HG02763 (cell line): Measurements from ENCODE around the gene SELENOT.

Experiments used
- ATAC-seq: cut with Tn5 transposase; IDR thresholded peaks from one replicate; pipeline ENCODE4 v1.9.1; 2021; ENCODE audit warnings: mild to moderate bottlenecking, moderate library complexity; ENCODE audit not compliant: unreplicated experiment

SELENOT gene

DNA sequence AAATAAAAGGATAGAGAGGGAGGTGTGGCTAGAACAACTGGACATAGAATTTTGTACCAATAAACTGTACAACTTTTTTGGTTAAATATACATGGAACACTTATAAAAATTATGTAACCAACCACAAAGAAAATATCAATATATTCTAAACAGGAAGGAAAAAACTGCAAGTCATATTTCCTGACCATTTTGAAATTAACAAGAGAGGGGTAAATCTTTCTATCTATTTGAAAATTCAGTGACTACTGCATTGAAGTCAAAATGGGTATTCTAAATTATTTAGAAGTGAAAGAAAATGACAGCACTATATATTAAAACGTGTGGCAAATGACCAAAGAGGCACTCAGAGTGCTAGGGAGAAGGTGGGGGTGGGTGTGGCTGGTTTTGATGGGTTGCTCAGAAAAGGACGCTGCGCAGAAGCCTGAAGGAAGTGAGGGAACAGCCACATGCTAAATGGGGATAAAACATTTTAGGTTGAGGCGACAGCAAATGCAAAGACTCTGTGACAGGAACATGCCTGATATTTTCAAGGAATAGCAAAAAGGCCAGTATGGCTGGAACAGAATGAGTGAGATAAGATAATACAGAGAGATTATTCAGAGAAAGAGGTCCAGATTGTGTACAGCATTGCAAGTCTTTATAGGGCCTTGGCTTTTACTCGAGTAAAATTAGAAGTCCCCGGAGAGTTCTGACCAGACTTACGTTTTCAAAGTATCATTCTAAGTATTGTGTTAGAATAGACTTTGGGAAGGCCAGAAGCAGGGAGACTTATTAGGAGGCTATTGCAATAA lies 59.5 kb downstream of the SELENOT start:
- ATAC-seq, result no peak

DNA sequence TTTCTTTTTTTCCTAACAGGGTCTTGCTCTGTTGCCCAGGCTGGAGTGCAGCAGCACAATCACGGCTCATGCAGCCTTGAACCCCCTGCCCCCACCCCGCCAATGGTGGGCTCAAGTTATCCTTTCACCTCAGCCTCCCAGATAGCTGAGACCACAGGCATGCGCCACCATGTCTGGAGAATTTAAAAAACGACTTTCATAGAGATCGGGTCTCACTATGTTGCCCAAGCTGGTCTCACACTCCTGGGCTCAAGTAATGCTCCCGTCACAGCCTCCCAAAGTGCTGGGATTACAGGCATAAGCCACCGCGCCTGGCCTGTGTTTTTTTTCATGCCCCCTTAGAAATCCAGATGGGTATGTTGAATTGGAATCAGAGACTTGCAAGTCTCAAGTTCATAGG lies 60.3 kb downstream of the SELENOT start:
- no peak for ATAC-seq

DNA sequence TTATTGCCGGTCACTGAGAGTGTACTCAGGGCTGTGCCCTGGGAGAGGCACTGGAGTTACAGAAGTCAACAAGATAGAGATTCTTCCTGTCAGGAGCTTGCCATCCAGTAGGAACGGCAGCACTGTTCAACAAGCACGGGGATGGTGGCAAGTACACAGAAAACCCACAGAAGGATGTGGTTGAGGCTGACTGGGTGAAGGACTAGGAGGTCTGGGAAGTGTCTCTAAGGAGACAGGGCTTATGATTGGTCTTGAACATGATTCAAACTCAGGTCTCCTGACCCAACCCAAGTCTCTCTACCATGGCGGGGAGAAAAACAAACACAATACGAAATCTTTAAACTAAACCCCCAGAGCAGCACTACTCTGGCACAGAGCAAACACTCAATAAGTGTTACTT lies 63.0 kb downstream of the SELENOT start:
- ATAC-seq, result no peak

- ATAC-seq, result no peak
Observed at GRCh38 chr3:150673966-150674365, 70.8 kb downstream of the SELENOT start.

GRCh38 chr3:150675587-150675986 lies 72.5 kb downstream of the SELENOT start:
- no peak for ATAC-seq
